HUES48 (cell line): ENCODE data around the gene RPS24.
"Not testable (repeated sequence)": the region's sequence is repeated elsewhere in the genome, so short reads cannot be mapped to it uniquely, and the experiment has no call there.

Experiments used
- H3K27ac ChIP-seq: one replicate; pipeline ENCODE4 v1.7.0; 2013; ENCODE audit warnings: low read depth, low read length, inconsistent platforms
- H3K27me3 ChIP-seq: 2 replicates; pipeline ENCODE4 v1.6.1; 2013; ENCODE audit warnings: mild to moderate bottlenecking, low read length; ENCODE audit not compliant: control insufficient read depth, insufficient read depth
- H3K36me3 ChIP-seq: 2 replicates; pipeline ENCODE4 v1.6.1; 2013; ENCODE audit warnings: low read length; ENCODE audit not compliant: control insufficient read depth, insufficient read depth
- H3K4me1 ChIP-seq: 2 replicates; pipeline ENCODE4 v1.6.1; 2013; ENCODE audit warnings: mild to moderate bottlenecking, low read length; ENCODE audit not compliant: control insufficient read depth, insufficient read depth
- H3K4me3 ChIP-seq: 2 replicates; pipeline ENCODE4 v1.5.1; 2013; ENCODE audit warnings: mild to moderate bottlenecking, low read depth, low read length
- H3K9ac ChIP-seq: 2 replicates; pipeline ENCODE4 v1.6.1; 2013; ENCODE audit warnings: mild to moderate bottlenecking, low read depth, low read length, moderate library complexity
- H3K9me3 ChIP-seq: 2 replicates; pipeline ENCODE4 v1.6.1; 2013; ENCODE audit warnings: low read length; ENCODE audit not compliant: control insufficient read depth, insufficient read depth

Gene RPS24

GRCh38 chr10:78053211-78053868, 19.7 kb downstream of the RPS24 start:
- Histone ChIP-seq H3K9me3 (no peaks in the 10 kb centered on the region), H3K36me3 (no peaks in the 10 kb centered on the region), H3K9ac (no peak overlapping the region), H3K4me1 (no peaks in the 10 kb centered on the region), H3K27ac (no peak overlapping the region), H3K4me3 (no peak overlapping the region), H3K27me3 (no peaks in the 10 kb centered on the region)

GRCh38 chr10:78058562-78058961, 24.9 kb downstream of the RPS24 start:
- no peaks in the 10 kb centered on the region for H3K36me3 ChIP-seq
- no peak overlapping the region for H3K27ac ChIP-seq
- H3K27me3 ChIP-seq, result no peaks in the 10 kb centered on the region
- no peaks in the 10 kb centered on the region for H3K4me1 ChIP-seq
- no peak overlapping the region for H3K4me3 ChIP-seq
- H3K9ac ChIP-seq, result no peak overlapping the region
- H3K9me3 ChIP-seq, result no peaks in the 10 kb centered on the region

GRCh38 chr10:78059906-78060702, 26.4 kb downstream of the RPS24 start:
- Histone ChIP-seq H3K4me3 (no peak overlapping the region), H3K27ac (no peak overlapping the region), H3K36me3 (no peaks in the 10 kb centered on the region), H3K9me3 (no peaks in the 10 kb centered on the region), H3K9ac (no peak overlapping the region), H3K27me3 (no peaks in the 10 kb centered on the region), H3K4me1 (no peaks in the 10 kb centered on the region)

- Histone ChIP-seq H3K27me3 (no peaks in the 10 kb centered on the region), H3K4me3 (no peak overlapping the region), H3K9ac (no peak overlapping the region), H3K36me3 (no peaks in the 10 kb centered on the region), H3K27ac (no peak overlapping the region), H3K9me3 (no peaks in the 10 kb centered on the region), H3K4me1 (no peaks in the 10 kb centered on the region)
These were observed 28.6 kb downstream of the RPS24 start for GRCh38 chr10:78062296-78062695.

DNA sequence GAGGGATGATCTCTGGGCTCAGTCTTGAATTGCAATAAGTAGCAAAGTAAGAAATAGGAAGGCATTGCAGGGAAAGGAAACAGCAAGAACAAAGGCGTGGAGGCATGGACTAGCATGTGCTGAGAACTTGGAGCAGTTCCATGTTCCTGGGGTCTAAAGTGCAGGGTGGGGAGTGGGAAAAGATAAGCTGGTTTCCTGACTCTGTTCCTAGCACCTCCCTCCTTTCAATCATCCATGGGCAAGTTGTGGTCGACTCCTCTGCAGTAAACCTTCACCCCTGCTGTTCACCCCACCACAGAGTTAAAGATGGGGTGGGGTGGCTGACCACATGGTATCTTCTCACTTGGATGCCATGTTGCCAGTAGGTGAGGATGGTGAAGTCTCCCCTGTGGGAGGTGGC, 29.6 kb downstream of the RPS24 start:
- Histone ChIP-seq H3K27me3 (no peaks in the 10 kb centered on the region), H3K9ac (no peak overlapping the region), H3K4me3 (no peak overlapping the region), H3K9me3 (no peaks in the 10 kb centered on the region), H3K4me1 (no peaks in the 10 kb centered on the region), H3K27ac (no peak overlapping the region), H3K36me3 (no peaks in the 10 kb centered on the region)

- H3K9ac ChIP-seq, H3K9me3 ChIP-seq, H3K27ac ChIP-seq, H3K4me3 ChIP-seq, H3K27me3 ChIP-seq, H3K4me1 ChIP-seq, H3K36me3 ChIP-seq: not testable (repeated sequence)
These were observed 31.3 kb downstream of the RPS24 start for GRCh38 chr10:78064919-78065318.

DNA sequence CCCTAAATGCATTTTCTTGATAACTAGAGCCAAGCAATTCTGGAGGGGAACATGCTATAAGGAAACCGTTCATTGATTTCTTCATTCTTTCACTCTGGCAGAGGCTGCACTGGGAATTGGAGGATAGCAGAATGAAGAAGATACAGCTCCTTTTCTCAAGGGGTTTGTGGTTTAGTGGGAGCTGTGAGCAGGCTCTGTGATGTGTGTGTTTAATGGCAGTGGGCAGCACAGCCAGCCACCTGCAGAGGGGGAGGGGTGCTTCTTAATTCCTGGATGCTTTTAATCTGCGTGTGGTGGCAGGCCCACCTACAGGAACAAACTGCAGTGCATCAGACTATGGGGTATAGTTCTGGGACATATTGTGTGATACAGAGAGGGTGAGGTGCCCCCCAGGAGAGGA, 31.9 kb downstream of the RPS24 start:
- Histone ChIP-seq H3K36me3 (no peaks in the 10 kb centered on the region), H3K4me1 (no peaks in the 10 kb centered on the region), H3K27ac (no peak overlapping the region), H3K9ac (no peak overlapping the region), H3K27me3 (no peaks in the 10 kb centered on the region), H3K4me3 (no peak overlapping the region), H3K9me3 (no peaks in the 10 kb centered on the region)

- Histone ChIP-seq H3K4me1 (no peaks in the 10 kb centered on the region), H3K9me3 (no peaks in the 10 kb centered on the region), H3K9ac (no peak overlapping the region), H3K27ac (no peak overlapping the region), H3K27me3 (no peaks in the 10 kb centered on the region), H3K36me3 (no peaks in the 10 kb centered on the region), H3K4me3 (no peak overlapping the region)
These were observed 32.3 kb downstream of the RPS24 start for GRCh38 chr10:78066012-78066411.

- no peaks in the 10 kb centered on the region for H3K4me1 ChIP-seq
- H3K4me3 ChIP-seq, result no peak overlapping the region
- no peaks in the 10 kb centered on the region for H3K36me3 ChIP-seq
- H3K27me3 ChIP-seq, result no peaks in the 10 kb centered on the region
- H3K9me3 ChIP-seq, result no peaks in the 10 kb centered on the region
- H3K9ac ChIP-seq, result no peak overlapping the region
- H3K27ac ChIP-seq, result no peak overlapping the region
These were observed 33.2 kb downstream of the RPS24 start for GRCh38 chr10:78066728-78067430.

DNA sequence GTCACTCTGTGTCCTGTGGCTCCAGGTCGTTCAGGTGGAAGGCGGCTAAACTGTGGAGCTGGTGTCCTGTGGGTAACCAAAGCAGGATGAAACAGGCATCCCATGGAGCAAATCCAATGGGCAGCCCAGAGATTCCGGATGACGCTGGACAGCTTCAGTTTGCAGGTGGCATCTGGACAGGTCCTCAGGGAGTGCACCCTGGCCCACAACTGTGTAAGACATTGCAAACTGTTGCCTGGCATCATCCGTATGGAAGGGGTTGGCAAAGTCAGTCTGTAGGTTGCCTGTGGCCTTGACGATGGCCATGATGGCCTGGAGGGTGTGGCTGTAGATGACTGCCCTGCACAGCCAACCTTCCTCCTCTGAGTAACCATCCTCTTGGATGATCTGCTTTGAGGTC, 35.5 kb downstream of the RPS24 start:
- no peaks in the 10 kb centered on the region for H3K4me1 ChIP-seq
- no peak overlapping the region for H3K4me3 ChIP-seq
- no peak overlapping the region for H3K27ac ChIP-seq
- no peak overlapping the region for H3K9ac ChIP-seq
- H3K9me3 ChIP-seq, result 0 out of 2 replicates have a peak, but pooled peaks cover 1% of the 10 kb centered on the region
- H3K36me3 ChIP-seq, result no peaks in the 10 kb centered on the region
- no peaks in the 10 kb centered on the region for H3K27me3 ChIP-seq

GRCh38 chr10:78070064-78070463, 36.4 kb downstream of the RPS24 start:
- H3K9me3 ChIP-seq, H3K9ac ChIP-seq, H3K4me3 ChIP-seq, H3K36me3 ChIP-seq, H3K27ac ChIP-seq, H3K4me1 ChIP-seq, H3K27me3 ChIP-seq: not testable (repeated sequence)
